Stimulated activated naive CD8-positive, alpha-beta T cell treated with anti-CD3 and anti-CD28 coated beads, Interleukin-15, Interleukin-2, amounts not matched to agents 100 ng/mL and 50 ng/mL, for 24 hours (primary cell): ENCODE data around the gene TENM4.
"Not testable (repeated sequence)": the region's sequence is repeated elsewhere in the genome, so short reads cannot be mapped to it uniquely, and the experiment has no call there.

Source experiments
- H3K27ac Mint-ChIP-seq: one replicate; pipeline ENCODE4 v1.8.0; 2021; ENCODE audit warnings: mild to moderate bottlenecking, mixed read lengths
- H3K27me3 Mint-ChIP-seq: one replicate; pipeline ENCODE4 v1.8.0; 2021; ENCODE audit warnings: mixed read lengths
- H3K36me3 Mint-ChIP-seq: one replicate; pipeline ENCODE4 v1.8.0; 2021; ENCODE audit warnings: low read depth, mixed read lengths
- H3K4me1 Mint-ChIP-seq: one replicate; pipeline ENCODE4 v1.8.0; 2021; ENCODE audit warnings: low read depth, mixed read lengths
- H3K4me3 Mint-ChIP-seq: one replicate; pipeline ENCODE4 v1.8.0; 2021; ENCODE audit warnings: mild to moderate bottlenecking, mixed read lengths
- H3K9me3 Mint-ChIP-seq: one replicate; pipeline ENCODE4 v1.8.0; 2021; ENCODE audit warnings: mixed read lengths

The TENM4 gene

GRCh38 chr11:79193663-79194310, 247.0 kb downstream of the TENM4 start:
- H3K4me3 Mint-ChIP-seq = no peak overlapping the region
- no peaks in the 10 kb centered on the region for H3K9me3 Mint-ChIP-seq
- H3K4me1 Mint-ChIP-seq = no peaks in the 10 kb centered on the region
- no peaks in the 10 kb centered on the region for H3K36me3 Mint-ChIP-seq
- no peaks in the 10 kb centered on the region for H3K27me3 Mint-ChIP-seq
- H3K27ac Mint-ChIP-seq = no peak overlapping the region

GRCh38 chr11:79192836-79193235, 248.0 kb downstream of the TENM4 start:
- Mint-ChIP-seq H3K27me3 (no peaks in the 10 kb centered on the region), H3K4me1 (no peaks in the 10 kb centered on the region), H3K27ac (no peak overlapping the region), H3K36me3 (no peaks in the 10 kb centered on the region), H3K9me3 (no peaks in the 10 kb centered on the region), H3K4me3 (no peak overlapping the region)

- H3K4me3 Mint-ChIP-seq, H3K4me1 Mint-ChIP-seq, H3K9me3 Mint-ChIP-seq: not testable (repeated sequence)
Measured at GRCh38 chr11:79191716-79192115, 249.1 kb downstream of the TENM4 start.

GRCh38 chr11:79190553-79190952, 250.3 kb downstream of the TENM4 start:
- not testable (repeated sequence) for H3K27me3 Mint-ChIP-seq, H3K4me3 Mint-ChIP-seq, H3K4me1 Mint-ChIP-seq, H3K36me3 Mint-ChIP-seq, H3K9me3 Mint-ChIP-seq, H3K27ac Mint-ChIP-seq

More at GRCh38 chr11:79191716-79192115, 249.1 kb downstream of the TENM4 start:
- not testable (repeated sequence) for H3K27me3 Mint-ChIP-seq, H3K27ac Mint-ChIP-seq, H3K36me3 Mint-ChIP-seq

- H3K4me3 Mint-ChIP-seq = no peak overlapping the region
- H3K27ac Mint-ChIP-seq = no peak overlapping the region
- H3K4me1 Mint-ChIP-seq = no peaks in the 10 kb centered on the region
Measured at GRCh38 chr11:79189601-79190000, 251.2 kb downstream of the TENM4 start.

GRCh38 chr11:79189055-79189454, 251.8 kb downstream of the TENM4 start:
- no peaks in the 10 kb centered on the region for H3K36me3 Mint-ChIP-seq
- H3K9me3 Mint-ChIP-seq = peaks cover 5% of the 10 kb centered on the region
- no peak overlapping the region for H3K27ac Mint-ChIP-seq
- H3K4me3 Mint-ChIP-seq = no peak overlapping the region
- H3K27me3 Mint-ChIP-seq = no peaks in the 10 kb centered on the region
- no peaks in the 10 kb centered on the region for H3K4me1 Mint-ChIP-seq

More at GRCh38 chr11:79189601-79190000, 251.2 kb downstream of the TENM4 start:
- Mint-ChIP-seq H3K9me3 (peaks cover 5% of the 10 kb centered on the region), H3K36me3 (no peaks in the 10 kb centered on the region), H3K27me3 (no peaks in the 10 kb centered on the region)

- Mint-ChIP-seq H3K27ac (no peak overlapping the region), H3K27me3 (peaks cover 4% of the 10 kb centered on the region), H3K4me3 (no peak overlapping the region), H3K36me3 (no peaks in the 10 kb centered on the region), H3K9me3 (peaks cover 5% of the 10 kb centered on the region), H3K4me1 (no peaks in the 10 kb centered on the region)
Measured at GRCh38 chr11:79186669-79187068, 254.2 kb downstream of the TENM4 start.

- H3K36me3 Mint-ChIP-seq = no peaks in the 10 kb centered on the region
- H3K27me3 Mint-ChIP-seq = peaks cover 4% of the 10 kb centered on the region
- H3K9me3 Mint-ChIP-seq = peaks cover 5% of the 10 kb centered on the region
- H3K27ac Mint-ChIP-seq = no peak overlapping the region
- H3K4me3 Mint-ChIP-seq = no peak overlapping the region
- no peaks in the 10 kb centered on the region for H3K4me1 Mint-ChIP-seq
Measured at GRCh38 chr11:79185351-79185750, 255.5 kb downstream of the TENM4 start.

GRCh38 chr11:79184285-79184684, 256.5 kb downstream of the TENM4 start:
- H3K9me3 Mint-ChIP-seq = peaks cover 5% of the 10 kb centered on the region
- no peak overlapping the region for H3K4me3 Mint-ChIP-seq
- H3K27me3 Mint-ChIP-seq = peaks cover 4% of the 10 kb centered on the region
- no peaks in the 10 kb centered on the region for H3K36me3 Mint-ChIP-seq
- no peaks in the 10 kb centered on the region for H3K4me1 Mint-ChIP-seq
- H3K27ac Mint-ChIP-seq = no peak overlapping the region

GRCh38 chr11:79182794-79183193, 258.0 kb downstream of the TENM4 start:
- H3K36me3 Mint-ChIP-seq = no peaks in the 10 kb centered on the region
- no peaks in the 10 kb centered on the region for H3K4me1 Mint-ChIP-seq
- H3K27ac Mint-ChIP-seq = no peak overlapping the region
- no peak overlapping the region for H3K4me3 Mint-ChIP-seq
- H3K9me3 Mint-ChIP-seq = peaks cover 5% of the 10 kb centered on the region
- H3K27me3 Mint-ChIP-seq = peaks cover 4% of the 10 kb centered on the region

GRCh38 chr11:79179087-79179486, 261.7 kb downstream of the TENM4 start:
- peaks cover 9% of the 10 kb centered on the region for H3K27me3 Mint-ChIP-seq
- no peaks in the 10 kb centered on the region for H3K4me1 Mint-ChIP-seq
- no peak overlapping the region for H3K27ac Mint-ChIP-seq
- H3K9me3 Mint-ChIP-seq = no peaks in the 10 kb centered on the region
- H3K4me3 Mint-ChIP-seq = no peak overlapping the region
- H3K36me3 Mint-ChIP-seq = no peaks in the 10 kb centered on the region

GRCh38 chr11:79174045-79175008, 266.5 kb downstream of the TENM4 start:
- H3K27me3 Mint-ChIP-seq = peaks cover 8% of the 10 kb centered on the region
- H3K9me3 Mint-ChIP-seq = no peaks in the 10 kb centered on the region
- H3K4me3 Mint-ChIP-seq = no peak overlapping the region
- H3K36me3 Mint-ChIP-seq = no peaks in the 10 kb centered on the region
- H3K4me1 Mint-ChIP-seq = no peaks in the 10 kb centered on the region
- H3K27ac Mint-ChIP-seq = no peak overlapping the region

GRCh38 chr11:79173615-79174014, 267.2 kb downstream of the TENM4 start:
- no peaks in the 10 kb centered on the region for H3K4me1 Mint-ChIP-seq
- no peak overlapping the region for H3K4me3 Mint-ChIP-seq
- H3K27ac Mint-ChIP-seq = no peak overlapping the region
- no peaks in the 10 kb centered on the region for H3K9me3 Mint-ChIP-seq
- H3K36me3 Mint-ChIP-seq = no peaks in the 10 kb centered on the region
- peaks cover 8% of the 10 kb centered on the region for H3K27me3 Mint-ChIP-seq

GRCh38 chr11:79170321-79170720, 270.5 kb downstream of the TENM4 start:
- H3K27ac Mint-ChIP-seq = no peak overlapping the region
- H3K4me3 Mint-ChIP-seq = no peak overlapping the region
- H3K9me3 Mint-ChIP-seq = no peaks in the 10 kb centered on the region
- no peaks in the 10 kb centered on the region for H3K4me1 Mint-ChIP-seq
- no peaks in the 10 kb centered on the region for H3K36me3 Mint-ChIP-seq
- peaks cover 6% of the 10 kb centered on the region for H3K27me3 Mint-ChIP-seq

GRCh38 chr11:79168530-79169110, 272.2 kb downstream of the TENM4 start:
- no peak overlapping the region for H3K4me3 Mint-ChIP-seq
- no peaks in the 10 kb centered on the region for H3K36me3 Mint-ChIP-seq
- H3K27ac Mint-ChIP-seq = no peak overlapping the region
- H3K4me1 Mint-ChIP-seq = no peaks in the 10 kb centered on the region
- no peaks in the 10 kb centered on the region for H3K9me3 Mint-ChIP-seq
- peaks cover 6% of the 10 kb centered on the region for H3K27me3 Mint-ChIP-seq
